HepG2 (cell line): ENCODE data around the gene MIF. TPM values are rescaled to one million over a fixed set of nuclear protein-coding genes. Genes with fewer than 3 reads are reported as not detected.

ENCODE experiments used
- AGO1 ChIP-seq: fragments of 200-400 bp; formaldehyde crosslinking; IDR thresholded peaks from 2 replicates; pipeline ENCODE4 v1.6.1; 2017; ENCODE audit warnings: mild to moderate bottlenecking, low read depth, low read length, moderate library complexity; ENCODE audit not compliant: poor library complexity, severe bottlenecking
- ATM ChIP-seq: fragments of 450-650 bp; IDR thresholded peaks from 2 replicates; pipeline ENCODE4 v1.7.1; 2017; ENCODE audit warnings: mild to moderate bottlenecking, borderline replicate concordance
- FOXC1 ChIP-seq: sonication (generic); formaldehyde crosslinking; IDR thresholded peaks from 2 replicates; pipeline ENCODE4 v1.8.0; 2022; ENCODE audit warnings: mild to moderate bottlenecking, missing genetic modification reagents, borderline replicate concordance
- HCFC1 ChIP-seq: fragments of 150-350 bp; IDR thresholded peaks from 2 replicates; pipeline ENCODE4 v1.6.1; 2014; ENCODE audit warnings: low read depth, low read length
- KAT2B ChIP-seq: fragments of 150-350 bp; IDR thresholded peaks from 2 replicates; pipeline ENCODE4 v1.6.1; 2014; ENCODE audit warnings: low read depth, low read length, borderline replicate concordance
- MEIS1 ChIP-seq: sonication (generic); formaldehyde crosslinking; IDR thresholded peaks from 2 replicates; pipeline ENCODE4 v1.9.0; 2021; ENCODE audit warnings: mild to moderate bottlenecking, missing genetic modification reagents, moderate library complexity, borderline replicate concordance
- STAT5B ChIP-seq: sonication (generic); formaldehyde crosslinking; IDR thresholded peaks from 2 replicates; pipeline ENCODE4 v1.4.0; 2020; ENCODE audit warnings: missing genetic modification reagents
- TARDBP ChIP-seq: sonication (generic); formaldehyde crosslinking; IDR thresholded peaks from 2 replicates; pipeline ENCODE4 v1.8.0; 2022; ENCODE audit warnings: mild to moderate bottlenecking, missing genetic modification reagents
- ZNF292 ChIP-seq: sonication (generic); formaldehyde crosslinking; IDR thresholded peaks from 2 replicates; pipeline ENCODE4 v1.8.1; 2022; ENCODE audit warnings: mild to moderate bottlenecking, low read depth, missing genetic modification reagents, borderline replicate concordance
- ZNF296 ChIP-seq: sonication (generic); formaldehyde crosslinking; conservative IDR thresholded peaks from 2 replicates; pipeline ENCODE4 v1.5.0; 2020; ENCODE audit warnings: mild to moderate bottlenecking, missing genetic modification reagents
- polyA plus RNA-seq, 8 experiments: library from polyadenylated mRNA; depleted of rRNA in 3 of 8; stranded (reverse) in 7 of 8; unstranded in 1 of 8; fragments of >200 nt; fragmentation: Illumina TruSeq in 4 of 8; extraction: Trizol in 4 of 8; gene quantifications; 2 replicates each; pipeline versions ENCODE4 v1.2.1 to v1.2.3, GENCODE V29; 2011 to 2016; ENCODE audit warnings: low read depth in 4 of 8, missing spikeins in 1 of 8, mixed read lengths in 1 of 8; ENCODE audit not compliant: insufficient read depth in 1 of 8
- total RNA-seq, 5 experiments: library from RNA; depleted of rRNA; stranded (reverse); fragments of >200 nt; fragmentation: Illumina TruSeq; extraction: Trizol; gene quantifications; 2 replicates each; pipeline ENCODE4 v1.2.3, GENCODE V29; 2016; ENCODE audit warnings: low read depth in 1 of 5
- TF ChIP-seq, protein P1 (sequence below): sonication (generic); formaldehyde crosslinking; IDR thresholded peaks from 2 replicates; pipeline ENCODE4 v1.5.1; 2020; ENCODE audit warnings: mild to moderate bottlenecking, missing genetic modification reagents, moderate library complexity
- TF ChIP-seq, protein P2 (sequence below): sonication (generic); formaldehyde crosslinking; IDR thresholded peaks from 2 replicates; pipeline ENCODE4 v1.5.1; 2020; ENCODE audit warnings: missing genetic modification reagents, mild to moderate bottlenecking, borderline replicate concordance
- TF ChIP-seq, protein P3 (sequence below): sonication (generic); formaldehyde crosslinking; IDR thresholded peaks from 2 replicates; pipeline ENCODE4 v1.9.0; 2021; ENCODE audit warnings: missing genetic modification reagents, mild to moderate bottlenecking, borderline replicate concordance
- TF ChIP-seq, protein P4 (sequence below): IDR thresholded peaks from 2 replicates; pipeline ENCODE4 v1.6.1; 2016; ENCODE audit warnings: low read depth, borderline replicate concordance
- TF ChIP-seq, protein P5 (sequence below): sonication (generic); formaldehyde crosslinking; IDR thresholded peaks from 2 replicates; pipeline ENCODE4; 2020; ENCODE audit warnings: missing genetic modification reagents, mild to moderate bottlenecking, borderline replicate concordance
- TF ChIP-seq, protein P6 (sequence below): sonication (generic); formaldehyde crosslinking; IDR thresholded peaks from 2 replicates; pipeline ENCODE4 v1.4.0; 2020; ENCODE audit warnings: missing genetic modification reagents, borderline replicate concordance

MIF gene
- total and polyA plus RNA-seq, 2 of the 13 experiments (the other 11 are each of a cell fraction or from before 2014, with no cell fraction given), result 634 to 675 TPM

DNA sequence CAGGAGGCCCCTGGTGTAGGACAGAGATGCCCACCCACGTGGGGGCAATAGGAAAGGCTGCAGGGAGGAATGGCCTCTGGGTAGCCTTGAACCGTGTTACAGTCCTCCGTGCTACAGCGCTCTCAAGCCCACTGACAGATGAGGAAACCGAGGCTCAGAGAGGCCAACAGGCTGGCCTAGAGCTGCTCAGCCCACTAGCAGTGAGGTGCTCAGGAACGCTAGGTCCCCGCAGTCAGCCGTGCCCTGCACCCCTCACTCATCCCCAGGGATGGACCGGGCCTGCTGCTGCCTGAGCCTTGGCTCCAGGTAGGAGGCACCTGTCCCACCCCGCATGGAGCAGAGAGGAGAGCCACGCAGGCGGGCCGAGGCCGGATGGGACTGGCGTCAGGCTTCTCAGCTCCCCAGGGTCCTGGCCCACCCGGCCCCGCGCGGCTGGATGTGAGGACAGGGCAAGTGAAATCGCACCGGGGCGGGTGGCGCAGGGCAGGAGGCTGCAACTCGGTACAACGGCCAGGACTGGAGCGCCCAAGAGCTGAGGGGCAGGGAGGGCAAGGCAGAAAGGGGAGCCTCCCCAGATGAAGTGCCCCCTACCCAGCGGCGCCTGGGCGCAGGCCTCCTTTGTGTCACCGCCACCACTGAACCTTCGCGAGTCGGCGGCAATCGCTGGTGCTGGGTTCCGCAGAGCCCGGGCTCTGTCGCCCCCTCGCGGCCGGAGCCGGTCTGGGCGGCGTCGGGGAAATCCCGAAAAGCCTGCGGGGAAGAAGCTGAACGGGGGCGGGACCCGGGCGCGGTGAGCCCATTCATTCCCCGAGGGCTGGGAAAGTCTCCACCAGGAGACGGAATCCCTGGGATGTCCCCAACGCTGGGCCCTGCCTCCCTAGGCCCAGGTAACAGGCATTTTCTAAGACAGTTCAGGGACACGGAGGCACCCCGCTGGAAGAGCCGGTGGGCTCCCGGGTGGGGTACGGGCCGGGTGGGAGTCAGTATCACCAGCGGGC lies 44.9 kb upstream of the MIF start (continued):
- TF ChIP-seq ZNF296 (CRISPR knock-in tag), result no peak
- TF ChIP-seq, protein P1, sequence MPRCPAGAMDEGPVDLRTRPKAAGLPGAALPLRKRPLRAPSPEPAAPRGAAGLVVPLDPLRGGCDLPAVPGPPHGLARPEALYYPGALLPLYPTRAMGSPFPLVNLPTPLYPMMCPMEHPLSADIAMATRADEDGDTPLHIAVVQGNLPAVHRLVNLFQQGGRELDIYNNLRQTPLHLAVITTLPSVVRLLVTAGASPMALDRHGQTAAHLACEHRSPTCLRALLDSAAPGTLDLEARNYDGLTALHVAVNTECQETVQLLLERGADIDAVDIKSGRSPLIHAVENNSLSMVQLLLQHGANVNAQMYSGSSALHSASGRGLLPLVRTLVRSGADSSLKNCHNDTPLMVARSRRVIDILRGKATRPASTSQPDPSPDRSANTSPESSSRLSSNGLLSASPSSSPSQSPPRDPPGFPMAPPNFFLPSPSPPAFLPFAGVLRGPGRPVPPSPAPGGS (CRISPR knock-in tag), result peak; percentile 91
- no peak for TF ChIP-seq ATM
- TF ChIP-seq, protein P2, sequence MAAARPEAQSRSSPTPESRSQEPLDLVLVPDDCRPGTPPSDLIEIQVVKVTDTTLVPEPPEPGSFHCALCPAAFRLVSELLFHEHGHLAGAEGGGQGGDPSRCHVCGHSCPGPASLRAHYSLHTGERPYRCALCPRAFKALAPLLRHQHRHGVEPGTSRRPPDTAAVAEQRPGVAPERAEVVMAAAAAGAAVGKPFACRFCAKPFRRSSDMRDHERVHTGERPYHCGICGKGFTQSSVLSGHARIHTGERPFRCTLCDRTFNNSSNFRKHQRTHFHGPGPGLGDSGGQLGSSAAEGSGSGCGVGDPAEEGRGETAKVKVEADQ (CRISPR knock-in tag), result no peak
- TF ChIP-seq, protein P3, sequence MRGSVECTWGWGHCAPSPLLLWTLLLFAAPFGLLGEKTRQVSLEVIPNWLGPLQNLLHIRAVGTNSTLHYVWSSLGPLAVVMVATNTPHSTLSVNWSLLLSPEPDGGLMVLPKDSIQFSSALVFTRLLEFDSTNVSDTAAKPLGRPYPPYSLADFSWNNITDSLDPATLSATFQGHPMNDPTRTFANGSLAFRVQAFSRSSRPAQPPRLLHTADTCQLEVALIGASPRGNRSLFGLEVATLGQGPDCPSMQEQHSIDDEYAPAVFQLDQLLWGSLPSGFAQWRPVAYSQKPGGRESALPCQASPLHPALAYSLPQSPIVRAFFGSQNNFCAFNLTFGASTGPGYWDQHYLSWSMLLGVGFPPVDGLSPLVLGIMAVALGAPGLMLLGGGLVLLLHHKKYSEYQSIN, result no peak
- TF ChIP-seq HCFC1, result no peak
- TF ChIP-seq, protein P4, sequence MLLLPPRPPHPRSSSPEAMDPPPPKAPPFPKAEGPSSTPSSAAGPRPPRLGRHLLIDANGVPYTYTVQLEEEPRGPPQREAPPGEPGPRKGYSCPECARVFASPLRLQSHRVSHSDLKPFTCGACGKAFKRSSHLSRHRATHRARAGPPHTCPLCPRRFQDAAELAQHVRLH, result no peak
- peak; percentile 35; the same call in 1 of the 2 replicates for TF ChIP-seq ZNF292 (CRISPR knock-in tag)
- no peak for TF ChIP-seq AGO1
- TF ChIP-seq, protein P5, sequence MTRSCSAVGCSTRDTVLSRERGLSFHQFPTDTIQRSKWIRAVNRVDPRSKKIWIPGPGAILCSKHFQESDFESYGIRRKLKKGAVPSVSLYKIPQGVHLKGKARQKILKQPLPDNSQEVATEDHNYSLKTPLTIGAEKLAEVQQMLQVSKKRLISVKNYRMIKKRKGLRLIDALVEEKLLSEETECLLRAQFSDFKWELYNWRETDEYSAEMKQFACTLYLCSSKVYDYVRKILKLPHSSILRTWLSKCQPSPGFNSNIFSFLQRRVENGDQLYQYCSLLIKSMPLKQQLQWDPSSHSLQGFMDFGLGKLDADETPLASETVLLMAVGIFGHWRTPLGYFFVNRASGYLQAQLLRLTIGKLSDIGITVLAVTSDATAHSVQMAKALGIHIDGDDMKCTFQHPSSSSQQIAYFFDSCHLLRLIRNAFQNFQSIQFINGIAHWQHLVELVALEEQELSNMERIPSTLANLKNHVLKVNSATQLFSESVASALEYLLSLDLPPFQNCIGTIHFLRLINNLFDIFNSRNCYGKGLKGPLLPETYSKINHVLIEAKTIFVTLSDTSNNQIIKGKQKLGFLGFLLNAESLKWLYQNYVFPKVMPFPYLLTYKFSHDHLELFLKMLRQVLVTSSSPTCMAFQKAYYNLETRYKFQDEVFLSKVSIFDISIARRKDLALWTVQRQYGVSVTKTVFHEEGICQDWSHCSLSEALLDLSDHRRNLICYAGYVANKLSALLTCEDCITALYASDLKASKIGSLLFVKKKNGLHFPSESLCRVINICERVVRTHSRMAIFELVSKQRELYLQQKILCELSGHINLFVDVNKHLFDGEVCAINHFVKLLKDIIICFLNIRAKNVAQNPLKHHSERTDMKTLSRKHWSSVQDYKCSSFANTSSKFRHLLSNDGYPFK (CRISPR knock-in tag), result no peak
- no peak for TF ChIP-seq KAT2B
- TF ChIP-seq, protein P6, sequence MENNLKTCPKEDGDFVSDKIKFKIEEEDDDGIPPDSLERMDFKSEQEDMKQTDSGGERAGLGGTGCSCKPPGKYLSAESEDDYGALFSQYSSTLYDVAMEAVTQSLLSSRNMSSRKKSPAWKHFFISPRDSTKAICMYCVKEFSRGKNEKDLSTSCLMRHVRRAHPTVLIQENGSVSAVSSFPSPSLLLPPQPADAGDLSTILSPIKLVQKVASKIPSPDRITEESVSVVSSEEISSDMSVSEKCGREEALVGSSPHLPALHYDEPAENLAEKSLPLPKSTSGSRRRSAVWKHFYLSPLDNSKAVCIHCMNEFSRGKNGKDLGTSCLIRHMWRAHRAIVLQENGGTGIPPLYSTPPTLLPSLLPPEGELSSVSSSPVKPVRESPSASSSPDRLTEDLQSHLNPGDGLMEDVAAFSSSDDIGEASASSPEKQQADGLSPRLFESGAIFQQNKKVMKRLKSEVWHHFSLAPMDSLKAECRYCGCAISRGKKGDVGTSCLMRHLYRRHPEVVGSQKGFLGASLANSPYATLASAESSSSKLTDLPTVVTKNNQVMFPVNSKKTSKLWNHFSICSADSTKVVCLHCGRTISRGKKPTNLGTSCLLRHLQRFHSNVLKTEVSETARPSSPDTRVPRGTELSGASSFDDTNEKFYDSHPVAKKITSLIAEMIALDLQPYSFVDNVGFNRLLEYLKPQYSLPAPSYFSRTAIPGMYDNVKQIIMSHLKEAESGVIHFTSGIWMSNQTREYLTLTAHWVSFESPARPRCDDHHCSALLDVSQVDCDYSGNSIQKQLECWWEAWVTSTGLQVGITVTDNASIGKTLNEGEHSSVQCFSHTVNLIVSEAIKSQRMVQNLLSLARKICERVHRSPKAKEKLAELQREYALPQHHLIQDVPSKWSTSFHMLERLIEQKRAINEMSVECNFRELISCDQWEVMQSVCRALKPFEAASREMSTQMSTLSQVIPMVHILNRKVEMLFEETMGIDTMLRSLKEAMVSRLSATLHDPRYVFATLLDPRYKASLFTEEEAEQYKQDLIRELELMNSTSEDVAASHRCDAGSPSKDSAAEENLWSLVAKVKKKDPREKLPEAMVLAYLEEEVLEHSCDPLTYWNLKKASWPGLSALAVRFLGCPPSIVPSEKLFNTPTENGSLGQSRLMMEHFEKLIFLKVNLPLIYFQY (CRISPR knock-in tag), result no peak
- peak; percentile 65 for TF ChIP-seq MEIS1 (CRISPR knock-in tag)
- no peak for TF ChIP-seq STAT5B (CRISPR knock-in tag)
- peak; percentile 60; the same call in 1 of the 2 replicates for TF ChIP-seq TARDBP
- no peak for TF ChIP-seq FOXC1 (CRISPR knock-in tag)
